T47D (cell line): Measurements from ENCODE around the gene RUFY2.
"Not testable (repeated sequence)": the region's sequence is repeated elsewhere in the genome, so short reads cannot be mapped to it uniquely, and the experiment has no call there.

Source experiments
- DNase-seq, 2 experiments: peaks; one replicate each; pipeline versions ENCODE4 v3.0.0 to v3.0.0-alpha.2; 2011 to 2012; ENCODE audit warnings: low read depth in 1 of 2, low spot score in 1 of 2
- JUND ChIP-seq: IDR thresholded peaks from 2 replicates; pipeline ENCODE4 v1.6.1; 2012; ENCODE audit warnings: low read depth
- in situ Hi-C: cut with HindIII; loops from 2 replicates; pipeline ENCODE4 v1.10.0; 2016; ENCODE audit warnings: low sequenced_read_pairs, low pct_unique_long_range_greater_than_20kb

RUFY2 gene, protein sequence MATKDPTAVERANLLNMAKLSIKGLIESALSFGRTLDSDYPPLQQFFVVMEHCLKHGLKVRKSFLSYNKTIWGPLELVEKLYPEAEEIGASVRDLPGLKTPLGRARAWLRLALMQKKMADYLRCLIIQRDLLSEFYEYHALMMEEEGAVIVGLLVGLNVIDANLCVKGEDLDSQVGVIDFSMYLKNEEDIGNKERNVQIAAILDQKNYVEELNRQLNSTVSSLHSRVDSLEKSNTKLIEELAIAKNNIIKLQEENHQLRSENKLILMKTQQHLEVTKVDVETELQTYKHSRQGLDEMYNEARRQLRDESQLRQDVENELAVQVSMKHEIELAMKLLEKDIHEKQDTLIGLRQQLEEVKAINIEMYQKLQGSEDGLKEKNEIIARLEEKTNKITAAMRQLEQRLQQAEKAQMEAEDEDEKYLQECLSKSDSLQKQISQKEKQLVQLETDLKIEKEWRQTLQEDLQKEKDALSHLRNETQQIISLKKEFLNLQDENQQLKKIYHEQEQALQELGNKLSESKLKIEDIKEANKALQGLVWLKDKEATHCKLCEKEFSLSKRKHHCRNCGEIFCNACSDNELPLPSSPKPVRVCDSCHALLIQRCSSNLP

DNA sequence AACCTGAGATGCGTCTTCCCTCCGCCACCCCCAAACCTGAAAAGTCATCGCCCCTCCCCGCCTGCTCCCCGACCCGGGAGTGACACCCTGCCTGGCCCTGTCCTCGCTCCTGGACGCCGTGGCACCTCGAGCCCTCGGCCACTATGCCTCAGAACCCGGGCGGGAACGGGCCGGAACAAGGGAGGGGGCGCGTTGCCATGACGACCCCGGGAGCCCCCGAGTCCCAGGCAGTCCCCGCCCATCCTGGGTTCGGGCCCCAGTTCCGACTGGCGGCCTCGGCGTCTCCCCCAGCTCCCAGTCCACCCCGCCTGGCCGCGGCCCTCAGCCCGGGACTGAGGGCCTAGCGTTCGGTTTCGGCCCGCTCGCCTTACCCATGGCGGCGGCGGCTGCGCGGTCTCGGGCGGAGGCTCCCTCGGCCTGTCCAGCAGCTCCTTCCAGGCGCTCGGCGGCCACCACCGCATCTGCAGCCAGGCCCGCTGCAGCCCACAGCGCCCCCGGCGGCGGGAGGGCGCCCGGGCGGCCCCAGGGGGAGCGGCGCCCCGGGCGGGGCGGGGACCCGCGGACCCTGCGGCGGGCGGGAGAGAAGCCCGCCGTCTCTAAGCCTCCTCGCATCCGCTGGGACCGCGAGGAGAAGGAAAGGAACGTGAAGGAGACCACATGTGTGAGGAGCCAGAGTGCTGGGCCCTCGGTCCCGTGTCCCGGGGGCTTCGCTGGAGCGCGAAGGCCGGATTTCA lies at the start of gene RUFY2:
TSS of gene RUFY2 (minus strand) at position 463 of the 734 bp plus-strand sequence. CDS start at position 375, 88 bp downstream.
- TF ChIP-seq JUND: no peak
- in situ Hi-C loops: no loop called here
- DNase-seq: peak; percentile 73 to 87

DNA sequence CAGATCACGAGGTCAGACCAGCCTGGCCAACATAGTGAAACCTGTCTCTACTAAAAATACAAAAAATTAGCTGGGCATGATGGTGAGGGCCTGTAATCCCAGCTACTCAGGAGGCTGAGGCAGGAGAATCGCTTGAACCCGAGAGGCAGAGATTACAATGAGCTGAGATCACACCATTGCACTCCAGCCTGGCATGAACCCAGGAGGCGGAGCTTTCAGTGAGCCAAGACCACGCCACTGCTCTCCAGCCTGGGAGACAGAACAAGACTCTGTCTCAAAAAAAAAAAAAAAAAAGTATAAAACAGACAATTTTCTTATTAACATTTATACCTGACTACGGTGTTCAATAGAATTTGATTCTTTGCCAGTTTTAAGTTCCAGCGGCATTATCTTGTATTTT lies 42.6 kb upstream of the RUFY2 start:
- in situ Hi-C loops: not testable (repeated sequence)

DNA sequence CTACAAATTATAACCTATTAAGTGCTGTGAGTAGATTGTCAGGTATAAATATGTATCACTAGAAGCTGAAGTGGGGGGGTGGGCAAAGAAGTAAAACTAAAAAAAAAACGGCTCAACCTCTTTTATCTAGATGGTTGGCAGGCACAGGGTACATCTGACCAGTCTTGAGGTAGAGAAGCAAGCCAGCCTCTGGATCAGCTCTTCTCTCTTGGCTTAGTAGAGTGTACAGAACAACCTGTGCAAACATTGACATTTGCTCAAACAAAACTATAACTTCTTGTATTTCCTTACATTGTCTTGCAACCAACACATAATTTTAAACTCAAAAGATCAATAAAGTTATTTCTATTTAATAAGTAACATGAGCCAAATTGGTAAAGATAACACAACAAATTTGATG lies 39.1 kb upstream of the RUFY2 start:
- in situ Hi-C loops: no loop called here
- DNase-seq: peak in 1 of 2 experiments; percentile 31
- TF ChIP-seq JUND: no peak

More for the DNA sequence above, 42.6 kb upstream of the RUFY2 start:
- DNase-seq: not testable (repeated sequence)

DNA sequence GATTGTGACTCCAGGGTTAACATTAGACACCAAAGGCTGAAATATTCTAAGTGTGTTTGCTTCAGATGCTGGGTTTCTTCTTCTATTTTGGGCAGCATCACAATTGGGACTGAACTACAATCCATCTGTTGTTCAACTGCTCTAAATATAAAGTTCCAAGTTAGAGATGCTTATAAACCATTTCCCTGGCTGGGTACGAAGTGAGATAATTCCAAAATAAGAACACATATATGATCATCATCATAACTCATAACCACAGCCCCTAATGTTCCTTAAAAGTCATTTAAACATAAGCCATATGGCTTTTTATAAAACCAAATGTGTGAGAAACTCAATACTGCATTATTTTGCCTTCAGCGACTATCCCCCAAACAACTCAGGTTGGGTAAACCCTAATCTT lies 35.9 kb upstream of the RUFY2 start:
- DNase-seq: no peak
- in situ Hi-C loops: no loop called here
- TF ChIP-seq JUND: no peak

DNA sequence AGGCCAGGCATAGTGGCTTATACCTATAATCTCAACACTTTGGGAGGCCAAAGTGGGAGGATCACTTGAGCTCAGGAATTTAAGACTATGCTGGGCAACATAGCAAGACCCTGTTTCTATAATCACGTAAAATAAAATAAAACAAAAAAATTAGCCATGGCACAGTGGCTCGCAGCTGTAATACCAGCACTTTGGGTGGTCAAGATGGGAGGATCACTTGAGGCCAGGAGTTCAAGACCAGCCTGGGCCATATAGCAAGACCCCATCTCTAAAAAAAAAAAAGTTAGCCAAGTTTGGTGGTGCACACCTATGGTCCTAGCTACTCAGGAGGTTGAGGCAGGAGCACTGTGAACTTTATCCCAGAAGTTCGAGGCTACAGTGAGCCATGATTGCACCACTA lies 33.8 kb upstream of the RUFY2 start:
- no peak for TF ChIP-seq JUND
- no peak for DNase-seq
- in situ Hi-C loops: no loop called here

DNA sequence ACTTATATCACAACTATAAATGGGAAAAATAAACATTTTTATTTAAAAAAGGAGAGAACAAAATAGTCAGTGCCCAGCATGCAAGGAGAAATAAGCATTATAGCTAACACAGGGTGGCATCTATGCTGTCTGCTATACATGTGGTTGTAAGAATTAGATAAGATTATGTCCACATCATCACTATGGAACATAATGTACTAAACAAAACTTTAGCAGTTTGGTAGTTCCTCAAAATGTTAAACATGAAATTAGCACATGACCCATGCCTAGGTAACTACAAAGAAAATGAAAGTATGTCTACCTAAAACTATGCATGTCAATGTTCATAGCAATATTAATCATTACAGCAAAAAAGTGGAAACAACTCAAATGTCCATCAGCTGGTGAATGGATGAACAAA lies 28.7 kb upstream of the RUFY2 start:
- no peak for DNase-seq
- no peak for TF ChIP-seq JUND
- in situ Hi-C loops: no loop called here

DNA sequence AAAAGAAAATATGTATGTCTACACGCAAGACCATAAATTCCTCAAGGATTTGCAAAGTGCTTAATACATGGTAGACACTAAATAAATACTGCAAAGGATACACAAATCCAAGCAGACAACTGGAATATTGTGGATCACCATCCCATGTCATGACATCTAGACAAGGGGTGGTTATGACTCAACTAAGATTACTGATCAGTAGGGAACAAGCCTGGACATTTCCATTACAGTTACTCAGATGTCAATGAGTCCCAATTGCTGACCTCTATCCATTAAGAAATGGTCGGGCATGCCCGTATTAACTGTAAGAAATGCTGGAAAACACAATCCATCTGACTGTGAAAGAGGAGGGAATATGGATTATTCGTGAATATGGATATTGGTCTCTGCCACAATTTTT lies 27.6 kb upstream of the RUFY2 start:
- no peak for TF ChIP-seq JUND
- no peak for DNase-seq
- in situ Hi-C loops: no loop called here

DNA sequence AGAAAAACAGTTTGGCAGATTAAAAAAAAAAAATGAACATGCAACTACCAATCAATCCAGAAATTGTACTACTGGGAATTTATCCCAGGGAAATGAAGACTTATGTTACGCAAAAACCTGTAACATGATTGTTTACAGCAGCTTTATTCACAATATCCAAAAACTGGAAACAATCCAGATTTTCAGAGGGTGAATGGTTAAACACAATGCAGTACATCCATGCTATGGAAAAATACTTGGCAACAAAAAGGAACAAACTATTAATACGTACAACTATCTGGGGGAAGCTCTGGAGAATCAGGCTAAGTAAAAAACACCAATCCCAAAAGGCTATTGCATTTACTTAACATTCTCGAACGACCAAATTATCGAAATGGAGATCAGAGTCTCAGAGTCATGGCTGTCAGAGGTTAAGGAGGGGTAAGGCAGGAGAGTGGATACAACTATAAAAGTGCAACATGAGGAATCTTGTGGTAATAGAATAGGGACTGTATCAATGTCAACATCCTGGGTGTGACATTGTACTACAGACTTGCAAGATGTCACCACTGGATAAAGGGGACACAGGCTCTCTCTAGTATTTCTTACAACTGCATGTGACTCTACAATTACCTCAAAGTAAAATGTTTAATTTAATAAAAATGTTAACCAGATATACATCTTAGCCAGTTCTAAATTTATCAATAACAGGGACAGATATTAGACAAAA lies 21.5 kb upstream of the RUFY2 start:
- no peak for TF ChIP-seq JUND
- DNase-seq: no peak
- in situ Hi-C loops: no loop called here

DNA sequence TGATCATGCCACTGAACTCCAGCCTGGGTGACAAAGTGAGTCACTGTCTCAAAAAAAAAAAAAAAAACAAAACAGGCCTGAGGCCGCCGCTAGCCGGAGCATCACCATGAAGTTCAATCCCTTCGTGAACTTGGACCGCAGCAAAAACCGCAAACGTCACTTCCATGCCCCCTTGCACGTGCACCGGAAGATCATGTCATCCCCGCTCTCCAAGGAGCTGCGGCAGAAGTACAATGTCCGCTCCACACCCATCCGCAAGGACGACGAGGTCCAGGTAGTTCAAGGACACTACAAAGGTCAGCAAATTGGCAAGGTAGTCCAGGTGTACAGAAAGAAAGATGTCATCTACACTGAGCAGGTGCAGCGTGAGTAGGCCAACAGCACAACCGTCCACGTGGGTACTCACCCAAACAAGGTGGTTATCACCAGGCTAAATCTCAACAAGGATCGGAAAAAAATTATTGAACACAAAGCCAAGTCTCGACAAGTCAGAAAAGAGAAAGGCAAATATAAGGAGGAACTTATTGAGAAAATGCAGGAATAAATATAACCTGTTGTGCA lies 17.5 kb upstream of the RUFY2 start:
- no peak for DNase-seq
- no peak for TF ChIP-seq JUND
- in situ Hi-C loops: no loop called here

DNA sequence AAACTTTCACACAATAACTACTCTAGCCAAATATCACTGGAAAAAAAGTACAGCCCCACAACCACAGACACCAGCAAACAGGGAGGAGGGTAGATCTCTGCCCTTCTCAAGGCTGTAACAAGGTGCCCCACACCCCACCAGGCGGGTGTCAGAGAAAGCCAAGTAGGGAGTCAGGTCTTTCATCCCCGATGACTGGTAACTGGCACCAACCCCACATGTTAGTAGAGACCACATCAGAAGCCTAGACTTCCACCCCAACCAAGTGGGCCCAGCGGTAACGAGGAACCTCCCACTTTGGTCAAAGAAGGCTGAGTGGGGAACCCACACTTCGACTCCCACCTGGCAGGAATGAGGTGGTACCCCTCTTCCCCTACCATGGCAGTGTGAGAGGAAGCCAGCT lies 16.4 kb upstream of the RUFY2 start:
- in situ Hi-C loops: no loop called here

DNA sequence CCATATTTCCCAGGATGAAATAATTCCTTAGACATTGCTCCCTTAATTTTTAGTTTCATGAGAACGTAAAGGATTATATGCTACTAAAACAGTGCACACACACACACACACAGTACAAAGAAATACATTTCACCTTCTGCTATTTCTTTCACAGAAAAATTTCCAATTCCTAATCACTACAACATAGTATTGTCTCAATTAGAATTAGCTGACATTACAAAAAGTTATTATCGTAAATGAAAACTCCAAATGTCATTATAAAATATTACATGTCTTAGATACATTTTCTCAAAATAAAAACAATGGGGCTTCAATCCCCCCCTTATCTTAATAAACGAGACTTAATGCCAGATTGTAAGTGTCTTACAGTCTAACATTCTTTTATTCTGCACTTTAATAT lies 12.3 kb upstream of the RUFY2 start:
- no peak for TF ChIP-seq JUND
- in situ Hi-C loops: no loop called here
- DNase-seq: no peak

More for the DNA sequence above, 16.4 kb upstream of the RUFY2 start:
- no peak for DNase-seq
- no peak for TF ChIP-seq JUND

DNA sequence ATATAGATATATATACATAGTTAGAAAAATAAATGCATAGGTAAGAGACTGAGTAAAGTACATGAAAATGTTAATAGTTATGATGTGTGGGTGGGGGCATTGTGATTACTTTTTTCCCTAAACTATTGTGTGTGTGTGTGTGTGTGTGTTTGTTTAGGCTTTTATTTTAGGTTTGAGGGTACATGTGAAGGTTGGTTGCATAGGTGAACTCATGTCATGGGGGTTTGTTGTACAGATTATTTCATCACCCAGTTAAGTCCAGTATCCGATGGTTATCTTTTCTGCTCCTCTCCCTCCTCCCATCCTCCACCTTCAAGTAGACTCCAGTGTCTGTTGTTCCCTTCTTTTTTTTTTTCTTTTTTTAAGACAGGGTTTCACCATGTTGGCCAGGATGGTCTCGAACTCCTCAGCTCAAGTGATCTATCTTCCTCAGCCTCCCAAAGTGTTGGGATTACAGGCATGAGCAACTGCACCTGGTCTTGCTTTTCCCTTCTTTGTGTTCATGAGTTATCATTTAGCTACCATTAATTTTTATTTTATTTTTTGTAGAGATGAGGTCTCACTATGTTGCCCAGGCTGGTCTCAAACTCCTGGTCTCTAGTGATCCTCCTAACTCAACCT lies 1.9 kb upstream of the RUFY2 start:
- no peak for TF ChIP-seq JUND
- DNase-seq: no peak
- in situ Hi-C loops: no loop called here
